Stimulated activated CD4-positive, alpha-beta T cell treated with anti-CD3 and anti-CD28 coated beads, Interleukin-1b, Interleukin-23, amount 100 ng/mL, for 48 hours (primary cell): Measurements from ENCODE around the gene TRIM65.

Source experiments
- DNase-seq: peaks from one replicate; pipeline ENCODE4 v3.0.0-alpha.2; 2020

The TRIM65 gene

DNA sequence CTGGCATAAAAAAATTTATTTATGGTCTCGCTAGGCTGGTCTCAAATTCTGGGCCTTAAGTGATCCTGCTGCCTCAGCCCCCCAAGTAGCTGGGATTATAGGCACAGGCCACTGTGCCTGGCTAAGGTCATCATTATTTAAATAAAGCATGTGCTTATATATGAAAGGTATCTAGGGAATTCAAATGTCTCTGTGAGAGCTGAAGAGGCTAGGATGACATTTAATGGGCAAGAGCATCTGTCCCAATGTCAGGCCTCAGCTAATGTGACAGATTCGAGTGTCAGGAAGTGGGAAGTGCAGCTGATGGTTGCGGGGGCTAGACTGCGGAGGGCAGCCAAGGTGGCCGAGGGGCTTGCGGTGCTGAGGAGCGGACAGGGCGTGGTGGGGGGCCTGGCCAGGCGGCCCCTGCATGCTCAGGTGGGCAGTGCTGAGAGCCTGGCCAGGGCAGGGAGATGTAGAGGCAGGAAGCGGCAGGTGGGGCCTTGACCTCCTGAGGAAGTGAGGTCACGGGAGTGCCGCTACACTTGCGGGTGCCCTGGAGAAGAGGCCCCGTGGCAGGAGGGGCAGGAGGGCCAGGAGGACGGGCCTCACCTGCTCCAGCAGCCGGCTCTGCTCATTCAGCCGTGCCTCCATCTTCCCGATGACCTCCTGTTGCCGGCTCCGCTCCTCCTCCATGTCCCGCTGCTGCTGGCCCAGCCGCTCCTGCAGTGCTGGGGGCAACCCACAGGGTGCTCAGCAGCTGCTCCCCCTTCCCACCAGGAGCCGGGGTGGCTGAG lies 20.6 kb upstream of the TRIM65 start:
- DNase-seq, result no peak

DNA sequence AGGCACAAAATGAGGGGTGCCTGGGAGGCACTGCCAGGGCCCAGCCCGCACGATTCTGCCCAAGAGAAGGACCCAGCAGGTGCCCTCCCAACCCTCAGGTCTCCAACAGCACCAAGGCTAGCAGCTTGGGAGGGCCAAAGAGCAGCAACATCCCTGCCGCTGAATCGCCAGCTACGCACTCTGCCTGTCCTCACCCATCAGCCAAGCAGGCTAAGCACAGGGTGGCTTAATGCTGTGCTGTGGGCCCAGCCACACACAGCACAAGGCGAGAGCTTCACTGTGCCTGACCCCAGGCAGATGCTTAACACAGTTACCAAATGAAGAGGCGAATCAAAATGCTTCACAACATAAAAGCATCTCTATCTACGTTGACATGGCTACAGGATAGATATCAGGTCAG lies 18.5 kb upstream of the TRIM65 start:
- DNase-seq, result no peak

DNA sequence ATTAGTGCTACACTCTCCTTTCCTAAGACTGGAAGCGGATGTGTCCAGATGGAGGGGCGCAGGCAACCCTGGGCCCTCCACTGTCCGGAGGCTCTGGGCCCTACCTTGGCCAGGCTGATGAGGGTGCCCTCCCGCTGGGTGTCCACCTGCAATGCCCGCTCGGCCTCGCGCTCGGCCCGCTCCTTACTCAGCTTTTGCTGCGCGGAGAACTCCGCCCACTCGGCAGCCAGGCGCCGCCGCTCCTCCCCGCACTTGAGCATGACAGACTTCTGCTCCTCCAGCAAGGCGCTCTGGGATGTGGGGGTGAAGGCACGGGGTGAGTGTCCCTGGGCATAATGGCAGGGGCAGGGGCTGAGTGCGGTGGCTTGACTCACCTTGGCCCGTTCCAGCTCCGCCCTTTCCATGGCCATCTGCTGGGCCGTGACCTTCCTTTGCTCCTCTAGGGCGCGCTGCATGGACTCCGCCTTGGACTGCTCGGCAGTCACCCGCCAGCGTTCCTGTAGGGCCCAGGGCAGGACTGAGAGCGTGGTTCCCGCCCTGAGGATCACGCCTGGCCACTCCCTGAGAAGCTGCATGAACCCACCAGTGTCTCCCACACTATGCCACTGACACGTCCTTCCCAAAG lies 18.0 kb upstream of the TRIM65 start:
- no peak for DNase-seq

DNA sequence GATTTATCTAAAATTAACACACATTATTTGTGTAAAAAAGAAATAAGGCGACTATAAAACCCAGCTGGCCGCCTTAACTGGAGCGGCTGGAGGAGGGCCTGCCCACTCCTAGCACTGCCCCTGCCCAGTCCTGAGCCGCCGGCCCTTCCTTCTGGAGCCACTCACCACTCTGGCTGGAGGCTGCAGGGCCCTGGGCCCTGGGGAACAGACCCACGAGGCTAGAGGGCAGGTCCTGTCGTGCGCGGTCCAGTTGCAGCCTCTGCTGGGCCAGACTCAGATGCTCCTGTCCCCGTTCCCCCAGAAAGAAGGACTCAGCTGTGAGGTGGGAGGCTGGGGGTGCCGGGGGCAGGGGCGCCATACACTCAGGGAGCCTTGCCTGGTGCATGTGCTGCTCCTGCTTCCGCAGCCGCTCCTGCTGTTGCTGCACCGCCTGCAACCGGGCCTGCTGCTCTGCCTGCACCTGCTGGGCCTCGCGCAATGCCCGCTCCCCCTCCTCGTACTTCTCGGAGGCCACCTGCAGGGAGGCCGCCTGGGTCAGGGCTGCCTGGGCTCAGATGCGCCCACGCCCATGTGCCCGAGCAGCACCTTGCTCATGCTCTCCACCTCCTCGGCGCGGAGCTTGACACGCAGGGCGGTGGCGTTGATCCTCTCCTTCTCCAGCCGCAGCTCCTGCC lies 16.9 kb upstream of the TRIM65 start:
- no peak for DNase-seq

DNA sequence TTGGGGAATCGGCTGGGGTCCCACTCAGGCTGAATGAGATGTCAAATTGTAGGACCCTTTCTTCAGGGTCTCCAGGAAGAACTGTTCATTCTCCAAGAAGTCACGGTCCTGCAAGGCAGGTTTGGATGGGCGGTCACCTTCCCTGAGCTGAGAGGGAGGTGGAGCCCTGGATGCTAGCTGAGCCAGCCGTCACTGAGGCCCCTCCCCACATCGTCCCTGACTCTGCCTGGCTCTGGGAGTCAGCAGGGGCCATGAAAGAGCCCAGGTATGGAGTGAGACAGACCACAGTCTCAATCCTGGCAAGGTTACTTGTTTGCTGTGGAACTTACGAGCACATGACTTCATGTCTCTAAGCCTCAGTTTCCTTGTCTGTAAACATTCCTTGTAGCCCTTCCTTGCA lies 13.9 kb upstream of the TRIM65 start:
- DNase-seq, result no peak

DNA sequence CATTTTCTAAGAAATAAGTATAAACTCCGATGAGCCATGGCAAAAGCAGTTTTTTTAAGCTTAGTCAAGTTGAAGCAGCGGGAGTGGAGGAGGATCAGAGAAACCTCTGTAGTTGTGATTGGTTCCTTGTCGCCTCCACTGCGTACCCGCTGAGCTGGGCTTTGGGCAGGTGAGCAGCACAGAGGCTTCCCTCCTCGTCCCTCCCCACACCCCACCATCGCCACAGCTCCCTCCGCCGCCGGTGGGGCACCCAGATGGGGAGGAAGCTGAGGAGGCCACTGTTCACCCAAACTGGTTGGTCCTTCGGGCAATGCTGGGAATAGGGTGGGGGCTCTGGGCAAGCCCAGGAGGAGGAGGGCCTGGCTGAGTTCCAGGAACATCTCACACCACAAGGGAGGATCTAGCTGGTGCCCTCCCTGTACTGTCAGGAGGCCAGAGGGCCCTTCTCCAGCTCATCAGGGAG lies 13.1 kb upstream of the TRIM65 start:
- DNase-seq, result no peak

DNA sequence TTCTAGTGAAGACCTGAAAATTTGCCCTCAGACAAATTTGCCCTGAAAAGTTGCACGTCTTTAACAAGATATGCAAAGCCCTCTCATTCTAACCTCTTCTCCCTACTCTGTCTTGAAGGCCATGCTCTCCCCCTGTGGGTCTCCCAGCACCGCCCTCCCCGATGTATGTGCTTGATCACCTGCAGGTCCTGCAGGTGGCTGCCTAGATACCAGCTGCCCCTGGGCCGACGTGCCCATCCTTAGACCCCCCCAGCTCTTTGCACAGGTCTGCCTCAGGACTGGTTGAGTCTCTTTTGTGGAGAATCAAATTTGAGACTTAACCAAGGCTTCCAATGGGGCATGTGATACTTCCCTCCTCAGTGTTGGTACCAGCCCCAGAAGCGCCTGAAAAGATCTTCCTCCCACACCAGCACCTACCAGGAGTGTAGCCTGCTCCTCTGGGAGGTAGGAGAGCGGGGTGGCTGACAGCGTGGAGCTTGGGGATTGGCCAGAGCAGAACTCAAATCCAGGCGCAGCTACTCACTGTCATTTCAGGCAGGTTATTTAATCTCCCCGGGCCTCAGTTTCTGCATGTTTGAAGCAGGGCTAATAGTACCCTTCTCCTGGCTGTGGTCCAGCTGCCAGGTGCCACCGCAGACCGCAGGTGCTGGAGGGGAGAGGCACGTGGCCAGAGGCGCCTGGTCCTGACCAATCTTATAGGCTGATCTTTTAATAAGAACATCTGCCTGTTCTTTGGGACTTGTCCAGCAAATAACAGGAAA lies 12.5 kb upstream of the TRIM65 start:
- DNase-seq, result no peak

DNA sequence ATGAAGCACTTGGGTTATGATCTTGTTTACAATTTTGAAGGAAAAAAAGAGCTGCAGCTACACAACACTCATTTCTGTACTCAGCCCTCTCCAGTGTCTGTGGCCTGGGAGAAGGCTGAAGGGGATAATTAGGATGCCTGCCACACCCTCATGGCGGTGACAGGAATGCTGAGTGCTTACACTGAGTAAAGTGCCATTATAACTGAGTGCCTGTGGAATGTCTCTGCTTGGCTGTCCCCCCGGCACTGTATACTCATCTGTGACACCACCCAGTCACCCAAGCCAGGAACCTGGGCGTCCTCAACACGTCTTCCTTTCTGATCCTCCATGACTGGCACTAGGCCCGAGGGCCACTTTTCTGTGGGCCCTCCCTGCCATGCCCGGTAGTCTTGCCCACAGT lies 11.4 kb upstream of the TRIM65 start:
- DNase-seq, result no peak

DNA sequence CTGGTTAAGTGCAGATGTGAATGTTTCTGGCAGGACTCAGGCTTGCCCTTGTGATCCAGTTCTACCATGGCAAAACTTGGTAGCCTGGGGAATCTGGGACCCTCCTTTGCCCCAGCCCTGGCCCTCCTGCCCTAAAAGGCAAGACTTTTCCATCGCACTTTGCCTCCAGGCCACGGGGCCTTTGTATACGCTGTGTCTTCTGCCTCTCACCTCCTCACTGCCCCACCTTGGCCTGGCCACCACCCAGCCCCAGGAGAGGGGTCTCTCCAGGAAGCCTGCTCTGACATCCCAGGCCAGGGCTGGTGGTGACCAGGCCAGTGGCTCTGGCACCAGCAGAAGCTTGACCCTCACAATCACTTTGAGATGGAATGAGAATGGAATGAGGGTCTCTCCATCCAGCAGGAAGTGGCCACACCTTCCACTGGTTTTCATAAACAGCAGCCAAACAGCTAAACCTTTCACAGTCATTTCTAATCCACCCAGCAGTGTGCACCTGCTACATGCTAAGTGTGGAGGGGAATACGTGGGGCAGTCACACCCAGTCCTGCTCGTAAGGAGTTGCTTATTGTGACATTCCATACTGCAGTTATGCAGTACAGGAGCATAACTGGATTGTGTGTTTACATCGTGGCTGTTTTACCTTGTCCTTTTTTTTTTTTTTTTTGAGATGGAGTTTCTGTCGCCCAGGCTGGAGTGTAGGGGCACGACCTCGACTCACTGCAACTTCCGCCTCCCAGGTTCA lies 9.6 kb upstream of the TRIM65 start:
- no peak for DNase-seq

DNA sequence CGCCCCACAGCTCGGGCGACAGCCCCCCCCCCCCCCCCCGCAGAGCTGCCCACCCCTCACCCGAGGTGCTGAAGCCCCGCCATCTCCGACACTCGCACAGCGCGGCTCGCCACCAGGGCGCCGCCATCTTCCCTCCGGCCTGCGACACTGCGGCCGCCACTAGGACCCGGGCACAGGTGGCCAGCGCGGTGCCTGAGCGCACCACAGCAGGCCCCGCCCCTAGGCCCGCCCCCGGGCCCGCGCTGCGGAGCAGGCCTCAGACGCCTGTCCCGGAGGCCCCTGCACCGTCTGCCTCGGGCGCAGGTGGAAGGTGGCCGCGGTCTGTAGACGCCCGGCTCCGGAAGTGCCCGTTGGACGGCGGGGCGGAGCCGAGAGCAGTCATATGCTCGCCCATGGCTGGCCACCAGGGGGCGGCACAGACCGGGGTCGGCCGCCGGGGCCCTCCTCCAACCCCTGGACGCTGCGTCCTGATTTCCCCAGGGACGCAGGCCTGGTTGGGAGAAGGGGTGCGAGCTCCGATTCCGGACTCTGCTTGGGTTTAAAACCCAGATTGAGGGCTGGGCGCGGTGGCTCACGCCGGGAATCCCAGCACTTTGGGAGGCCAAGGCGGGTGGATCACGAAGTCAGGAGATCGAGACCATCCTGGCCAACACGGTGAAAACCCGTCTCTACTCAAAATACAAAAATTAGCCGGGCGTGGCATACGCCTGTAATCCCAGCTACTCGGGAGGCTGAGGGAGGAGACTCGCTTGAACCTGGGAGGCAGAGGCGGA lies 8.2 kb upstream of the TRIM65 start, which contains the start of gene MRPL38:
Gene MRPL38 (minus strand): TSS at position 136 of the 773 bp plus-strand sequence. CDS start 9 bp downstream, at position 127.
- DNase-seq, result peak; percentile 97

DNA sequence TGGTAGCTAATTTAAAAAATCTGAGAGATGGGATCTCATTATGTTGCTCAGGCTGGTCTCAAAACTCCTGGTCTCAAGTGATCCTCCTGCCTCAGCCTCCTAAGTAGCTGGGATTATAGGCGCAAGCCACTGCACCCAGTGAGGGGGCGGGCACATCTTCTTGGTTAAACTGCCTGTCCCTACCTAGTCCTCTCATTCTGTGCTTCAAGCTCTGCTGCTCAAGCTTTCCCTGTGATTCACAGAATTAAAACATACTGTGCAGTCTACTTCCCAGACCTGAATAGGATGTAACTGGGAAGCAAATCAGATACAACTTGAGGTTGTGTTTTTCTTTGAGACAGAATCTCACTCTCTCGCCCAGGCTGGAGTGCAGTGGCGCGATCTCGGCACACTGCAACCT lies 5.7 kb upstream of the TRIM65 start:
- no peak for DNase-seq

DNA sequence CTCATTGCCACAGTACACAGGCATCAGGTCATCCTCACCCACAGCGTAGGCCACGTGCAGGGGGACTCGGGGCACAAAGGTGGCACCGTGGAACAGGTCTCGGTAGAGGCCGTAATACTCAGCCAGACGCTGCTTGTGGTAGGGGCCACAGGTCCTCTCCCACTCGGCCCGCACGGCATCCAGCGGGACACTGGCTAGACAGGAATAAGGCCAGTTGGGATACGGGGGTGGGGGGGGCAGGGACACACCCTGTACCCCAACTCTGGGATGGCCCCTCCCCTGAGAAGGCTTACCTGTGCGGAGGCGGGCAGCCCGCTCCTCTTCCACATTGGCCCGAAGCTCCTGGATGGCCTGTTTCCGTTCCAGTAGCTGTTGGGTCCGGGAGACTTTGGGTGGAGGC lies 5.0 kb upstream of the TRIM65 start:
- DNase-seq, result no peak

DNA sequence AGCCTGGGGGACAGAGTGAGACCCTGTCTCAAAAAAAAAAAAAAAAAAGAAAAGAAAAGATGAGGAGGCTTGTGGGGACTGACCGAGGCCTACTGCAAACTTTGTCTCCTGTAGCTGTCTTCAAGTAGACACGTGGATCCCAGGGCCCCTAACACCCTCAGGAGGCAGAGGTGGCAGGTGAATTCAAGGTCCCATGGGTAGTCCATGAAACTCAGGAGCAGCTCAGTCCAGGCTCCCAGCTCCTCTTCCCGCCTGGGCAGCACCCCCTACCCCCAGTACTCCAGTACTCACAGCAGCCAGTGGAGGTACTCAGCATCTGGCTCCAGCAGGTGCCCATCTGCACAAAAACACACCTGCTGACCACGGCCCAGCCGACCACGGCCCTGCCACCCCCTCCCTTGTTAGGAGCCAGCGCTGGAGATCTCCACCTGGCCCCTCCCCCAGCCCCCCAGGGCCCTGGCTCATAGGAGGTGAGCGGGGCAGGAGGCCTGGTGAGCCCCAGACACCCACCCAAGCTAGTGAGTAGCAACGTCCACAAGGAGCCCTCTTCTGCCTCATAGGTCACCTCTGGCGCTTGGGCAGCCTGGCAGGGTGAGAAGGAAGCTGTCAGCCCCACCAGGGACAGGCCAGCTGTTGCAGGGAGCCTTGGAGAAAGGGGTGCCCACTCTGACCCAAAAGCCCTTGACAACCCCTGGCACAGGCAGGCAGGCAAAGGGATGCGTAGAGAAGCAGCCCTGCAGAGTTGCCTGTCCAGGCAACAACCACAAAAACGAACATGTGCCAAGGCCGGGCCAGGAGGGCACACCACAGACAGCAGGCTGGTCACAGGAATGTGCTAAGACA lies 4.2 kb upstream of the TRIM65 start:
- no peak for DNase-seq

DNA sequence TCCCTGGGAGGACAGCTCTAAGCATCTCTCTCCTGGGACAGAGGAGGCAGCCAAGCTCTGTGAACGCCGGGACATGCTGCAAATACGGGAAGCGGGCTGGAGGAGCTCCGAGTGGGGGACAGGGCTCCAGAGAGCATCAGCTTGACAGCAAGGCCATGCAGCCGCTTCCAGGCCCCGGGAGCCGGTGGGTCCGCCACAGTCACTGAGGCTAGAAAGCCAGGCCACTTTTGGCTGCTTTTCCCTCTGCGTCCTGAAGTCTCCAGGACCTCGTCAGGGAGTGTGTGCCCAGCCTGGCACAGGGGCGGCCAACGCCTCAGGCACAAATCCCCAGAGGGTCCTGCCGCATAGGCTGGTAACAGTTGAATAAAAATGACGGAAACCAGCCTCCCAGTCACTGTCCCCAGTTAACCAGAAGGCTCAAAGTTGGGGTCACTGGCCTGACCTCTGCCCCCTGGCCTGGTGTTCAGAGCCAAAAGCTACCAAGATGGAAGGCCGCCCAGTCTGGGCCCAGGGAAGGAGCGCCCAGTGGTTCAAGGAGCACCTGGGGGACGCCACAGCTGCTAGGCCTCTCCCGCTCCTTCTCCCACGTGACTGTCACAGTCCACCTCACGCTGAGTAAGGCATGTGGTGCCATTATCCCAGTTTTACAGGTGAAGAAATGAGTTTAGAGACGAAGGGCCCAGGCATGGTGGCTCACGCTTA lies 3.2 kb upstream of the TRIM65 start:
- DNase-seq, result no peak

DNA sequence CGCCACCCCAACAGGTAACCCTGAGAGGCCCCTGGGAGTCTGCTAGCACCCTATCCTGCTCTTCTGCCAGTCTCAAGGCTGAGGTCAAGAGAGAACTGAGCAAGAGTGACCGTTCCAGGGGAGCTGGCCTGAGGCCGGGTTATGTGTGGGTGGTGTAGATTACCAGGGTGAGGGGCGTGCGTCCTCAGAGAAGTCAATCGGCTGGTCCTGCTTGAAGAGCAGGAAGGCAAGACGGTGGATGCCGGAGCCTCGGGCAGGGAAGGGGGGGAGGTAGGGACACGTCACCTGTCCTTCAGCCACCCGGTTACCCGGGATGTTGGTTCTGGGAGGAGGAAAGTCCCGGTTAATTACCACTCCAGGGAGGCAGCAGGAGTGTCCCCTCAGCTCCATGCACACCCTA lies 2.6 kb upstream of the TRIM65 start:
- DNase-seq, result no peak

DNA sequence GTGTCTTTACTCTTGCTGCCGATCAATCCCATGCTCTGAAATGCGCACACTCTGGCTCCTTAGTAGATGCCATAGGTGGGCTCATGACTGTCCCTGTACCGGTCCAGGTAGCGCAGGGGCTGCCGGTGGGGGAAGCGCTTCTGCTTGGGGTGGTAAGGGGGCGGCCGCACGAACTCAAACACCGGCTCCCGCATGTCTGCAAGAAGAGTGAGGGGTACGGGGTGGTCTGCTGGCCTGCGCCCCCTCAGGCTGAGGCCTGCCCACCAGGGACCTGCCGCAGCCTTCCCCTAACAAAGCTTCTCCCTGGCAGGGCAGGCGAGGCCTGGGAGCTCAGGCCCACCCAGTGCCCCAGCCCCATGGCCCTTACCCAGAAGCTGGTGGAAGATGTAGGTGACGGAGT lies 2.0 kb upstream of the TRIM65 start:
- no peak for DNase-seq

DNA sequence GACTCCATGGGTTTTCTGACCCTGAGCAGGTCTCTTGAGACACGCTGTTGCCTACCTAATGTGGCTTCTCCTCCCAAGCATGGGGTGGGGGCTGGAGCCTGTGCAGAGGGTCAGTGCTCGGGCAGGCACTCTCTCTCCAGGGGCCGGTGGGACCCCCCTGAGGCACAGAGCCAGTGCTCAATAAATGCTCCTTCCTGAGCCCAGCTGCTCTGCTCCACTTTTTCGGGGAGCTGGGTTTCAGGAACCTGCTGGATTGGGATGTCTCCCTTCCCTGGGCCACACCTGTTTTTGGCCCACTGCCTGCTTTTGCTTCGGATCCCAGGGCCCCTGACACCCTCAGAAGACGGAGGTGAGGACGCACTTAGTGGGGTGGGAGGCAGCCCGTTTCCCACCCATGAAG lies 1.3 kb upstream of the TRIM65 start:
- no peak for DNase-seq

DNA sequence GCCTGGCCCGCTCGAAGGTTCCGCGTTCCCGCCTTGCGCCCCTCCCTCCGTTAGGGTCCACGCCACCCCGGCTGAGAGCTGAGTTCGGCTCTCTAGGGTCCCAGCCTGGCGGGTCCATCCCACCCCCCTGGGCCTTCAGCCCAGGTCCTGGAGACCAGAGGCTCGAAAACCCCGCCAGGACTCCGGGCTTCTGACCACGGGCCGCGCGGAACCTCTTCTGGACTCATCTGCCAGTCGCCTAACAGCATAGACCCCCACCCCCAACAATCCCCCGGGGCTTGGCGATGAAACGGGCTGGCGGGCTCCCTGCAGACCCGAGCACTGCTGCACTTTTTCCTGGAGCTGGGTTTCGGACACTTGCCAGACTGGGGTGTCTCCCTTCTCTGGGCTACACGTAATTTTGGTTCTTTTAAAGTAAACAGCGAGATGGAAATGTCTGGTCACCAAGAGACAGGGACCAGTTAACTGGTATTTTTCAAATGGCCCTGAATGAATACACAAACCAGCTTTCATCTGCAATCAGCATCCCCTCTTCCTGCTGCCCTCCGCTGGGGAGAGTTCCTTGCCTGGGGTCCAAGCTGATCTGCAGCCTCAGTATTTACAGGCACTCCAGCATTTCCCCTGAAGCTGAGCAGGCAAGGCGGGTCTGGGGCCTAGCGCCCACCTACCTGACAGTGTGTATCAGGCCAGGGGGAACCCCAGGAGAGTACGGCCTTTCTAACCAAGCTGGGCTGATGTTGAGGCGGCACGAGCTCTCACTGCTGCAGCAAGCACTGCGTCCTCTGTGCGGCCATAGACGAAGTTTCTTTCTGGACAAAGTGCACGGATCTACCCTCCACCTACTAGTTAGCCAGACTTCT lies 639 bp upstream of the TRIM65 start:
- no peak for DNase-seq
